Activated B cell treated with CpG ODN at 0.5 μM for 24 hours (primary cell): ENCODE measurements around the gene CLEC18C. TPM values are rescaled to one million over a fixed set of nuclear protein-coding genes. Genes with fewer than 3 reads are reported as not detected.
"Not testable (repeated sequence)": the region's sequence is repeated elsewhere in the genome, so short reads cannot be mapped to it uniquely, and the experiment has no call there.

Source experiments
- ATAC-seq: fragments of 200-7000 bp; cut with Tn5 transposase; one replicate; pipeline ENCODE4 v1.10.0; 2021; ENCODE audit warnings: low read depth, mild to moderate bottlenecking, moderate library complexity
- CTCF ChIA-PET: fragments of 350-600 bp; sonication (Branson Sonifier 250); formaldehyde crosslinking; loops from one replicate; lab custom pipeline; 2021; ENCODE audit warnings: antibody characterized with exemption; lab: Charles Lee
- POLR2A ChIA-PET: fragments of 350-600 bp; sonication (Branson Sonifier 250); formaldehyde crosslinking; loops from one replicate; lab custom pipeline; 2021; ENCODE audit warnings: antibody characterized with exemption; lab: Charles Lee
- DNase-seq: peaks from one replicate; pipeline ENCODE4 v3.0.0; 2022
- H3K27ac Mint-ChIP-seq: one replicate; pipeline ENCODE4 v1.8.0; 2020; ENCODE audit warnings: mixed read lengths
- H3K27me3 Mint-ChIP-seq: one replicate; pipeline ENCODE4 v1.8.0; 2021; ENCODE audit warnings: mixed read lengths
- H3K36me3 Mint-ChIP-seq: one replicate; pipeline ENCODE4 v1.8.0; 2021; ENCODE audit warnings: low read depth, mixed read lengths
- H3K4me1 Mint-ChIP-seq: one replicate; pipeline ENCODE4 v1.8.0; 2021; ENCODE audit warnings: mixed read lengths
- H3K4me3 Mint-ChIP-seq: one replicate; pipeline ENCODE4 v1.8.0; 2020; ENCODE audit warnings: mild to moderate bottlenecking, mixed read lengths
- H3K9me3 Mint-ChIP-seq: one replicate; pipeline ENCODE4 v1.8.0; 2020; ENCODE audit warnings: mixed read lengths
- intact Hi-C: fragments of 100-400 bp; cut with micrococcal nuclease; formaldehyde crosslinking; loops from one replicate; pipeline ENCODE4 v1.15.1; 2024
- total RNA-seq: library from RNA; stranded (reverse); gene quantifications from 2 replicates; pipeline ENCODE4 v1.2.3, GENCODE V29; 2022

CLEC18C gene
- total RNA-seq, 1 donor from 2014 or later: 0.31 TPM

DNA sequence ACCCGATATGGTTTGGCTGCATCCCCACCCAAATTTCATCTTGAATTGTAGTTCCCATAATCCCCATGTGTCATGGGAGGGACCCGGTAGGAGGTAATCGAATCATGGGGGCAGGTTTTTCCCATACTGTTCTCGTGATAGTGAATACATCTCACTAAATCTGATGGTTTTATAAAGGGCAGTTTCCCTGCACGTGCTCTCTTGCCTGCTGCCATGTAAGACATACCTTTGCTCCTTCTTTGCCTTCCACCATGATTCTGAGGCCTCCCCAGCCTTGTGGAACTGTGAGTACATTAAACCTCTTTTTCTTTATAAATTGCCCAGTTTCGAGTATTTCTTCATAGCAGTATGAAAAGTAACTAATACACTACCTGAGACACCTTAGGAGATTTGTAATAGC, 32.8 kb downstream of the CLEC18C start:
- H3K9me3 Mint-ChIP-seq, CTCF ChIA-PET, H3K27ac Mint-ChIP-seq, ATAC-seq, DNase-seq, H3K4me1 Mint-ChIP-seq, intact Hi-C loops, H3K4me3 Mint-ChIP-seq, POLR2A ChIA-PET, H3K27me3 Mint-ChIP-seq: not testable (repeated sequence)
- peaks cover 22% of the 10 kb centered on the region for H3K36me3 Mint-ChIP-seq

DNA sequence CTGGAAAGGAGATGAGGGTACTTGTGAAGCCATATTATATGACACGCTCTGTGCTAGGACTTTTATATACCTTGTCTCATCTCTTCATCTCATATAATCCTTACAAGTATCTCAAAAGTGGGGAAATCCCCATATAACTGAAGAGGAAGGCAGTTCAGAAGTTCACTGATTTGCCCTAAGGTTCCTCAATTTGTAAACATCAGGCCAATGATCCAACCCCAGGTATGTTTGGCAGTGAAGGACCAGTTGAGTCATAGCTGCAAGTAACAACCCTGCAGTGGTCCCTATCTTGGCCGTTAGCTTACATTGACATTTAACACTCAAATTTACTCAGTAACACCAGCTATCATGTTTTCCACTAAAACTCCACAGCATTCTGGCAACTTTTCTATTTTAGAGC, 45.0 kb downstream of the CLEC18C start:
- CTCF ChIA-PET, ATAC-seq, H3K4me1 Mint-ChIP-seq, H3K27me3 Mint-ChIP-seq, H3K27ac Mint-ChIP-seq, DNase-seq, H3K4me3 Mint-ChIP-seq, intact Hi-C loops, H3K9me3 Mint-ChIP-seq: not testable (repeated sequence)
- peaks cover 45% of the 10 kb centered on the region for H3K36me3 Mint-ChIP-seq
- POLR2A ChIA-PET: interaction anchor here (0.7 kb wide), 1 partner anchor 341 kb away, joined by 9 read pairs; no protein-coding TSS in a partner anchor

- H3K36me3 Mint-ChIP-seq: peaks cover 53% of the 10 kb centered on the region
- CTCF ChIA-PET, ATAC-seq, POLR2A ChIA-PET, H3K9me3 Mint-ChIP-seq, H3K27me3 Mint-ChIP-seq, H3K27ac Mint-ChIP-seq, DNase-seq, H3K4me1 Mint-ChIP-seq, intact Hi-C loops, H3K4me3 Mint-ChIP-seq: not testable (repeated sequence)
These were observed 49.0 kb downstream of the CLEC18C start for GRCh38 chr16:70222574-70222973.

- DNase-seq, H3K9me3 Mint-ChIP-seq, POLR2A ChIA-PET, H3K4me1 Mint-ChIP-seq, H3K27ac Mint-ChIP-seq, intact Hi-C loops, ATAC-seq, H3K27me3 Mint-ChIP-seq, CTCF ChIA-PET, H3K4me3 Mint-ChIP-seq: not testable (repeated sequence)
- H3K36me3 Mint-ChIP-seq: peaks cover 56% of the 10 kb centered on the region
These were observed 49.6 kb downstream of the CLEC18C start for GRCh38 chr16:70223216-70223615.

DNA sequence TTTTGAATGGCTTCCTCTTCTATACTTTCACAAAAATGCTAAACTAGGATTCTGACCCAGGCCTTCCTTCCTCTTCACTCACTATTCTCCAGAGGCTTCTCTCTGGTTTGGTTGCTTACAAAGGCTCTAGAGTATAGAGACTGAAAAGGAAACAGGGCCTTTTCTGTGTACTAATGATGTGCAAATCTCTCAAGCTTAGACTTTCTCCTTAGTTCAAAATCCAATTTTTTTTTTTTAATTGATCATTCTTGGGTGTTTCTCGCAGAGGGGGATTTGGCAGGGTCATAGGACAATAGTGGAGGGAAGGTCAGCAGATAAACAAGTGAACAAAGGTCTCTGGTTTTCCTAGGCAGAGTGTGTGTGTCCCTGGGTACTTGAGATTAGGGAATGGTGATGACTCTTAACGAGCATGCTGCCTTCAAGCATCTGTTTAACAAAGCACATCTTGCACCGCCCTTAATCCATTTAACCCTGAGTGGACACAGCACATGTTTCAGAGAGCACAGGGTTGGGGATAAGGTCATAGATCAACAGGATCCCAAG, 50.5 kb downstream of the CLEC18C start:
- H3K4me1 Mint-ChIP-seq, H3K27me3 Mint-ChIP-seq, H3K9me3 Mint-ChIP-seq, POLR2A ChIA-PET, DNase-seq, ATAC-seq, H3K4me3 Mint-ChIP-seq, intact Hi-C loops, CTCF ChIA-PET, H3K27ac Mint-ChIP-seq: not testable (repeated sequence)
- peaks cover 53% of the 10 kb centered on the region for H3K36me3 Mint-ChIP-seq

DNA sequence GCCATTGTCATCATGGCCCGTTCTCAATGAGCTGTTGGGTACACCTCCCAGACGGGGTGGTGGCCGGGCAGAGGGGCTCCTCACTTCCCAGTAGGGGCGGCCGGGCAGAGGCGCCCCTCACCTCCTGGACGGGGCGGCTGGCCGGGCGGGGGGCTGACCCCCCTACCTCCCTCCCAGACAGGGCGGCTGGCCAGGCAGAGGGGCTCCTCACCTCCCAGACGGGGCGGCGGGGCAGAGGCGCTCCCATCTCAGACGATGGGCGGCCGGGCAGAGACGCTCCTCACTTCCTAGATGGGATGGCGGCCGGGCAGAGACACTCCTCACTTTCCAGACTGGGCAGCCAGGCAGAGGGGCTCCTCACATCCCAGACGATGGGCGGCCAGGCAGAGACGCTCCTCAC, 51.1 kb downstream of the CLEC18C start:
- H3K27ac Mint-ChIP-seq, H3K9me3 Mint-ChIP-seq, H3K27me3 Mint-ChIP-seq, ATAC-seq, intact Hi-C loops, H3K4me3 Mint-ChIP-seq, POLR2A ChIA-PET, H3K4me1 Mint-ChIP-seq, CTCF ChIA-PET, DNase-seq: not testable (repeated sequence)
- H3K36me3 Mint-ChIP-seq: peaks cover 50% of the 10 kb centered on the region

- H3K9me3 Mint-ChIP-seq, H3K27me3 Mint-ChIP-seq, H3K4me1 Mint-ChIP-seq, DNase-seq, H3K4me3 Mint-ChIP-seq, CTCF ChIA-PET, intact Hi-C loops, H3K27ac Mint-ChIP-seq, ATAC-seq, POLR2A ChIA-PET: not testable (repeated sequence)
- peaks cover 44% of the 10 kb centered on the region for H3K36me3 Mint-ChIP-seq
These were observed 51.8 kb downstream of the CLEC18C start for GRCh38 chr16:70225430-70225829.

GRCh38 chr16:70226024-70226423, 52.4 kb downstream of the CLEC18C start:
- intact Hi-C loops, H3K4me1 Mint-ChIP-seq, POLR2A ChIA-PET, DNase-seq, CTCF ChIA-PET, H3K27me3 Mint-ChIP-seq, H3K9me3 Mint-ChIP-seq, ATAC-seq, H3K4me3 Mint-ChIP-seq, H3K27ac Mint-ChIP-seq: not testable (repeated sequence)
- peaks cover 47% of the 10 kb centered on the region for H3K36me3 Mint-ChIP-seq

DNA sequence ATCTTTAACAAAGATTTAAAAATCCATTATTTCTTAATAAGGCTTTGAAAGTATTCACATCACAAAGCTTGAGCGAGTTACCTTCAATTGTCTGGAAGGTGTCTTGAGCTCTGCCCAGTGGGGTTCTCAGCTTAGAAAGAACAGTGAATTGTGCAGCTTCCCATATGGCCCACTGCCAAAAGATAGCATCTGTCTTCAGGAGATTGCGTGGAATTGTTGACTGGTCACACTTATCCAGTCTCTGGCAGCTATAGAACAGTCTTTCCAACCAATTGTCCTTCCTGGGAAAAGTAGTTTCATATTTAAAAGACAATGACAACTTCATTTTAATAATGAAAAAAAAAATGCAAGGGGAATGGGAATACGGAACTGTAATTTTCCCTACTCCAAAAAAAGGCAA, 58.2 kb downstream of the CLEC18C start:
- H3K4me3 Mint-ChIP-seq, POLR2A ChIA-PET, H3K4me1 Mint-ChIP-seq, intact Hi-C loops, ATAC-seq, H3K27me3 Mint-ChIP-seq, CTCF ChIA-PET, DNase-seq, H3K27ac Mint-ChIP-seq, H3K9me3 Mint-ChIP-seq: not testable (repeated sequence)
- peaks cover 48% of the 10 kb centered on the region for H3K36me3 Mint-ChIP-seq

Other genes starting within 250 kb of the CLEC18C start
- gene CLEC18A, start 222.5 kb upstream of the CLEC18C start, total RNA-seq: 0.93 and 1.8 TPM in 2 replicates
- 20.9 and 22.1 TPM in 2 replicates for gene PDPR, start 59.5 kb upstream of the CLEC18C start, total RNA-seq
- 30.5 and 32.0 TPM in 2 replicates for gene EXOSC6, start 78.2 kb downstream of the CLEC18C start, total RNA-seq
- gene AARS1, start 115.7 kb downstream of the CLEC18C start, total RNA-seq: 152 and 154 TPM in 2 replicates
- 33.7 and 42.2 TPM in 2 replicates for gene DDX19B, start 125.4 kb downstream of the CLEC18C start, total RNA-seq
- gene DDX19A, start 173.1 kb downstream of the CLEC18C start, total RNA-seq: 38.2 and 45.4 TPM in 2 replicates